Measurements from ENCODE around the gene GPR162. TPM values are rescaled to one million over a fixed set of nuclear protein-coding genes. Genes with fewer than 3 reads are reported as not detected.
A peak's percentile ranks its signal among the peaks of the same experiment; 100 is the strongest.

The GPR162 gene
- total RNA-seq, 4 donors from 2014 or later: 3.7 to 12.1 (median 10.0) TPM

GRCh38 chr12:6847676-6848075 lies 26.1 kb downstream of the GPR162 start:
- TF ChIP-seq POLR2A (IDR thresholded peaks at IDR 0.05; ENCODE audit: low read depth) (no peak), EP300 (IDR thresholded peaks at IDR 0.05) (no peak), POLR2AphosphoS5 (IDR thresholded peaks at IDR 0.05) (no peak), CTCF (IDR thresholded peaks at IDR 0.05) (no peak)
- Histone ChIP-seq H3K9me3 (no peaks in the 10 kb centered on the region), H3K4me1 (peaks cover 4 to 8% (median 6%) of the 10 kb centered on the region in 4 donors), H3K4me3 (no peak overlapping the region), H3K27me3 (no peaks in the 10 kb centered on the region), H3K27ac (replicated peaks in 1 of 4) (no peak overlapping the region), H3K36me3 (peaks cover 0 to 68% (median 46%) of the 10 kb centered on the region in 4 donors)
- DNase-seq (ENCODE audit: extremely low spot score): no peak
- WGBS: 94% methylated on average over 2 of the region's 2 CpGs
- intact Hi-C loops (cut with DNase I): no loop called here

GRCh38 chr12:6849427-6849826 lies 27.8 kb downstream of the GPR162 start:
- peaks cover 0 to 51% (median 34%) of the 10 kb centered on the region in 4 donors for H3K36me3 ChIP-seq
- 92% methylated on average over 2 of the region's 2 CpGs for WGBS

GRCh38 chr12:6849976-6850560 lies 28.4 kb downstream of the GPR162 start:
- peaks cover 0 to 45% (median 30%) of the 10 kb centered on the region in 4 donors for H3K36me3 ChIP-seq
- no peak overlapping the region for H3K4me3 ChIP-seq
- intact Hi-C loops (cut with DNase I): no loop called here
- peaks cover 13 to 26% (median 20%) of the 10 kb centered on the region in 4 donors for H3K4me1 ChIP-seq
- TF ChIP-seq EP300 (IDR thresholded peaks at IDR 0.05) (no peak), POLR2AphosphoS5 (IDR thresholded peaks at IDR 0.05) (no peak)
- H3K27ac ChIP-seq (replicated peaks in 1 of 4): no peak overlapping the region
- WGBS: 76% methylated on average over 10 of the region's 10 CpGs
- DNase-seq (ENCODE audit: extremely low spot score): no peak
- H3K9me3 ChIP-seq: no peaks in the 10 kb centered on the region
- H3K27me3 ChIP-seq: no peaks in the 10 kb centered on the region

More at GRCh38 chr12:6849427-6849826, 27.8 kb downstream of the GPR162 start:
- no peak for DNase-seq (ENCODE audit: extremely low spot score)
- H3K4me3 ChIP-seq: no peak overlapping the region
- intact Hi-C loops (cut with DNase I): no loop called here
- no peak for TF ChIP-seq EP300 (IDR thresholded peaks at IDR 0.05)
- TF ChIP-seq POLR2A (IDR thresholded peaks at IDR 0.05; ENCODE audit: low read depth): no peak
- no peak for TF ChIP-seq POLR2AphosphoS5 (IDR thresholded peaks at IDR 0.05)
- no peak for TF ChIP-seq CTCF (IDR thresholded peaks at IDR 0.05)
- H3K4me1 ChIP-seq: peaks cover 13 to 25% (median 20%) of the 10 kb centered on the region in 4 donors
- no peaks in the 10 kb centered on the region for H3K9me3 ChIP-seq
- no peaks in the 10 kb centered on the region for H3K27me3 ChIP-seq
- no peak overlapping the region for H3K27ac ChIP-seq (replicated peaks in 1 of 4)

GRCh38 chr12:6850796-6851152 lies 29.2 kb downstream of the GPR162 start:
- no peak for DNase-seq (ENCODE audit: extremely low spot score)
- H3K36me3 ChIP-seq: peaks cover 3 to 43% (median 29%) of the 10 kb centered on the region in 4 donors
- no peaks in the 10 kb centered on the region for H3K9me3 ChIP-seq
- no peaks in the 10 kb centered on the region for H3K27me3 ChIP-seq
- peak overlapping the region; percentile 92 to 98 (median 95) for H3K27ac ChIP-seq (replicated peaks in 1 of 4)
- peaks cover 13 to 26% (median 20%) of the 10 kb centered on the region in 4 donors for H3K4me1 ChIP-seq
- WGBS: 31% methylated on average over 6 of the region's 16 CpGs
- peak overlapping the region; percentile 61 to 94 (median 68) for H3K4me3 ChIP-seq
- intact Hi-C loops (cut with DNase I): no loop called here
- TF ChIP-seq EP300 (IDR thresholded peaks at IDR 0.05) (no peak), POLR2AphosphoS5 (IDR thresholded peaks at IDR 0.05) (no peak), CTCF (IDR thresholded peaks at IDR 0.05) (no peak), POLR2A (IDR thresholded peaks at IDR 0.05; ENCODE audit: low read depth) (no peak)

GRCh38 chr12:6851153-6851920 lies 29.7 kb downstream of the GPR162 start, which contains the start of gene CDCA3:
CDCA3 (minus strand) TSS chr12:6851286; CDS start chr12:6850952, 334 bp downstream.
- TF ChIP-seq EP300 (IDR thresholded peaks at IDR 0.05) (no peak), POLR2AphosphoS5 (IDR thresholded peaks at IDR 0.05) (peak; percentile 89 to 97), CTCF (IDR thresholded peaks at IDR 0.05) (no peak), POLR2A (IDR thresholded peaks at IDR 0.05; ENCODE audit: low read depth) (peak; percentile 41)
- WGBS: under 1% methylated on average over 33 of the region's 37 CpGs
- intact Hi-C loops (cut with DNase I): no loop called here

More at GRCh38 chr12:6851153-6851920, 29.7 kb downstream of the GPR162 start, which contains the start of gene CDCA3:
- H3K4me1 ChIP-seq: peaks cover 13 to 26% (median 20%) of the 10 kb centered on the region in 4 donors
- H3K9me3 ChIP-seq: no peaks in the 10 kb centered on the region
- H3K27me3 ChIP-seq: no peaks in the 10 kb centered on the region
- peaks cover 9 to 43% (median 29%) of the 10 kb centered on the region in 4 donors for H3K36me3 ChIP-seq
- peak within 1 kb of the TSS; percentile 92 to 98 (median 95) for H3K27ac ChIP-seq (replicated peaks in 1 of 4)
- peak; percentile 99 for DNase-seq (ENCODE audit: extremely low spot score)
- H3K4me3 ChIP-seq: peak within 1 kb of the TSS; percentile 61 to 94 (median 68)

All from esophagus muscularis mucosa (tissue), 4 donors.